H9 (cell line): ENCODE data around the gene OLIG3. TPM values are rescaled to one million over a fixed set of nuclear protein-coding genes. Genes with fewer than 3 reads are reported as not detected.

ENCODE experiments used
- DNase-seq: peaks from one replicate; pipeline ENCODE4 v3.0.0-alpha.2; 2017
- H2AFZ ChIP-seq: one replicate; pipeline ENCODE4 v1.6.1; 2013; ENCODE audit warnings: mild to moderate bottlenecking, low read length, control low read depth, moderate library complexity
- H2AK5ac ChIP-seq: 2 replicates; pipeline ENCODE4 v1.6.1; 2013; ENCODE audit warnings: low read length, control low read depth, mixed read lengths; ENCODE audit not compliant: insufficient read length
- H2BK120ac ChIP-seq: one replicate; pipeline ENCODE4 v1.6.1; 2013; ENCODE audit warnings: low read depth, mild to moderate bottlenecking, low read length, control low read depth, inconsistent platforms; ENCODE audit not compliant: poor library complexity, severe bottlenecking
- H2BK12ac ChIP-seq: 2 replicates; pipeline ENCODE4 v1.6.1; 2013; ENCODE audit warnings: low read length, control low read depth, mixed read lengths, low read depth; ENCODE audit not compliant: insufficient read length
- H2BK15ac ChIP-seq: 2 replicates; pipeline ENCODE4 v1.6.1; 2013; ENCODE audit warnings: low read depth, low read length, control low read depth
- H2BK20ac ChIP-seq: one replicate; pipeline ENCODE4 v1.6.1; 2013; ENCODE audit warnings: low read depth, mild to moderate bottlenecking, low read length, control low read depth, inconsistent platforms; ENCODE audit not compliant: poor library complexity, severe bottlenecking
- H2BK5ac ChIP-seq: 2 replicates; pipeline ENCODE4 v1.6.1; 2013; ENCODE audit warnings: low read length, control low read depth, mixed read lengths; ENCODE audit not compliant: insufficient read length
- H3K14ac ChIP-seq: 2 replicates; pipeline ENCODE4 v1.6.1; 2013; ENCODE audit warnings: low read length, control low read depth; ENCODE audit not compliant: insufficient read depth
- H3K18ac ChIP-seq: 2 replicates; pipeline ENCODE4 v1.6.1; 2013; ENCODE audit warnings: low read depth, mild to moderate bottlenecking, mixed read lengths, low read length, control low read depth; ENCODE audit not compliant: insufficient read length
- H3K23ac ChIP-seq: 2 replicates; pipeline ENCODE4 v1.6.1; 2013; ENCODE audit warnings: low read length, control low read depth, mixed read lengths, low read depth; ENCODE audit not compliant: insufficient read length
- H3K23me2 ChIP-seq: 2 replicates; pipeline ENCODE4 v1.6.1; 2013; ENCODE audit warnings: low read depth, mild to moderate bottlenecking, mixed read lengths, low read length, control low read depth; ENCODE audit not compliant: insufficient read length, poor library complexity, severe bottlenecking
- H3K27ac ChIP-seq: 2 replicates; pipeline ENCODE4 v1.5.1; 2013; ENCODE audit warnings: low read length, control low read depth, mixed read lengths, low read depth; ENCODE audit not compliant: insufficient read length
- H3K27me3 ChIP-seq: 2 replicates; pipeline ENCODE4 v1.6.1; 2013; ENCODE audit warnings: low read length, control low read depth, inconsistent platforms; ENCODE audit not compliant: insufficient read depth
- H3K4ac ChIP-seq: 2 replicates; pipeline ENCODE4 v1.6.1; 2013; ENCODE audit warnings: low read depth, mild to moderate bottlenecking, control low read depth, inconsistent platforms, low read length, moderate library complexity
- H3K4me1 ChIP-seq: 2 replicates; pipeline ENCODE4 v1.6.1; 2013; ENCODE audit warnings: low read length, control low read depth, inconsistent platforms; ENCODE audit not compliant: insufficient read depth
- H3K4me2 ChIP-seq: 2 replicates; pipeline ENCODE4 v1.6.1; 2013; ENCODE audit warnings: low read length, control low read depth, mixed read lengths; ENCODE audit not compliant: insufficient read length, insufficient read depth
- H3K56ac ChIP-seq: 2 replicates; pipeline ENCODE4 v1.6.1; 2013; ENCODE audit warnings: low read depth, mild to moderate bottlenecking, mixed read lengths, low read length, control low read depth; ENCODE audit not compliant: insufficient read length
- H3K79me1 ChIP-seq: 2 replicates; pipeline ENCODE4 v1.6.1; 2013; ENCODE audit warnings: low read depth, mild to moderate bottlenecking, moderate library complexity, low read length, control low read depth, inconsistent platforms; ENCODE audit not compliant: insufficient read depth, poor library complexity, severe bottlenecking
- H3K79me2 ChIP-seq: 2 replicates; pipeline ENCODE4 v1.6.1; 2013; ENCODE audit warnings: low read length, control low read depth, inconsistent platforms; ENCODE audit not compliant: insufficient read depth
- H3K9ac ChIP-seq: 2 replicates; pipeline ENCODE4 v1.6.1; 2013; ENCODE audit warnings: low read length, control low read depth, mixed read lengths; ENCODE audit not compliant: insufficient read length; ENCODE audit errors: extremely low read depth
- H3K9me3 ChIP-seq: one replicate; pipeline ENCODE4 v1.6.1; 2013; ENCODE audit warnings: low read depth, low read length, inconsistent platforms; ENCODE audit not compliant: control insufficient read depth
- H3T11ph ChIP-seq: one replicate; pipeline ENCODE4 v1.6.1; 2013; ENCODE audit warnings: mild to moderate bottlenecking, low read length, control low read depth, inconsistent platforms
- H4K20me1 ChIP-seq: one replicate; pipeline ENCODE4 v1.6.1; 2013; ENCODE audit not compliant: control insufficient read depth, insufficient read length, insufficient read depth
- H4K5ac ChIP-seq: 2 replicates; pipeline ENCODE4 v1.6.1; 2013; ENCODE audit warnings: low read depth, mild to moderate bottlenecking, mixed read lengths, low read length, control low read depth; ENCODE audit not compliant: insufficient read length
- H4K8ac ChIP-seq: replicated peaks from 2 replicates; pipeline ENCODE4 v1.6.1; 2013; ENCODE audit warnings: low read length, control low read depth, mixed read lengths, low read depth; ENCODE audit not compliant: insufficient read length
- H4K91ac ChIP-seq: 2 replicates; pipeline ENCODE4 v1.6.1; 2013; ENCODE audit warnings: low read depth, mild to moderate bottlenecking, moderate library complexity, mixed read lengths, low read length, control low read depth; ENCODE audit not compliant: insufficient read length
- H3K27ac Mint-ChIP-seq, 3 experiments: 2 replicates in 2 of 3; 3 replicates in 1 of 3; pipeline ENCODE4 v1.8.0; 2020 to 2021; ENCODE audit warnings: mixed read lengths in 3 of 3, mild to moderate bottlenecking in 1 of 3, moderate library complexity in 1 of 3
- H3K27me3 Mint-ChIP-seq: 2 replicates; pipeline ENCODE4 v1.8.0; 2021; ENCODE audit warnings: low read depth, mild to moderate bottlenecking, moderate library complexity, mixed read lengths
- H3K36me3 Mint-ChIP-seq, 3 experiments: 2 replicates in 2 of 3; 3 replicates in 1 of 3; pipeline ENCODE4 v1.8.0; 2020 to 2021; ENCODE audit warnings: low read depth in 3 of 3, mixed read lengths in 3 of 3; ENCODE audit not compliant: insufficient read depth in 1 of 3
- H3K4me1 Mint-ChIP-seq, 2 experiments: 2 replicates each; pipeline ENCODE4 v1.8.0; 2020; ENCODE audit warnings: mixed read lengths in 2 of 2
- H3K4me3 Mint-ChIP-seq, 2 experiments: 2 replicates in 1 of 2; 3 replicates in 1 of 2; pipeline ENCODE4 v1.8.0; 2020 to 2021; ENCODE audit warnings: mild to moderate bottlenecking in 2 of 2, mixed read lengths in 2 of 2, moderate library complexity in 1 of 2
- H3K9me3 Mint-ChIP-seq, 2 experiments: 2 replicates in 1 of 2; 3 replicates in 1 of 2; pipeline ENCODE4 v1.8.0; 2020; ENCODE audit warnings: mild to moderate bottlenecking in 2 of 2, mixed read lengths in 2 of 2, moderate library complexity in 1 of 2
- WGBS: extraction: QIAGEN DNeasy Blood & Tissue Kit; methylation state at CpG from one replicate; pipeline ENCODE4 v1.1.7; 2013; ENCODE audit warnings: missing lambda C conversion rate, low lambda C conversion rate, mixed read lengths; ENCODE audit not compliant: insufficient read length; ENCODE audit errors: extremely low coverage; 5-methylcytosine and 5-hydroxymethylcytosine counted together
- total RNA-seq: library from RNA; stranded (reverse); gene quantifications from 2 replicates; pipeline ENCODE4 v1.2.1, GENCODE V29; 2021
- TF ChIP-seq, protein P1 (sequence below): fragments of 200-600 bp; sonication (generic); conservative IDR thresholded peaks from 3 replicates; pipeline ENCODE4 v1.8.0; 2021; ENCODE audit warnings: antibody characterized with exemption, mild to moderate bottlenecking

OLIG3 gene
- total RNA-seq, 1 experiment from 2014 or later = 0.22 TPM

- Histone ChIP-seq H3T11ph (no peak overlapping the region), H2BK20ac (no peak overlapping the region), H4K5ac (no peak overlapping the region), H3K9me3 (no peaks in the 10 kb centered on the region), H3K27me3 (peaks cover 63% of the 10 kb centered on the region), H4K20me1 (peaks cover 1% of the 10 kb centered on the region), H2BK120ac (no peak overlapping the region), H4K91ac (no peak overlapping the region), H3K56ac (no peak overlapping the region), H3K4me2 (peak overlapping the region; percentile 81), H2AFZ (no peak overlapping the region), H3K79me1 (no peaks in the 10 kb centered on the region), H3K79me2 (no peaks in the 10 kb centered on the region), H3K14ac (no peak overlapping the region), H2BK15ac (no peak overlapping the region), H3K23ac (no peak overlapping the region), H3K18ac (no peak overlapping the region), H4K8ac (no peak overlapping the region), H2BK5ac (no peak overlapping the region), H2AK5ac (no peak overlapping the region), H3K23me2 (peaks cover 37% of the 10 kb centered on the region), H3K4ac (no peak overlapping the region), H3K27ac (no peak overlapping the region), H3K9ac (no peak overlapping the region), H2BK12ac (no peak overlapping the region), H3K4me1 (no peaks in the 10 kb centered on the region)
- DNase-seq = peak; percentile 69
- WGBS = no CpG with 5 or more reads among the region's 60 CpGs
- peaks cover 42 to 47% of the 10 kb centered on the region in 2 experiments for H3K4me1 Mint-ChIP-seq
- H3K27ac Mint-ChIP-seq = no peak overlapping the region
- H3K36me3 Mint-ChIP-seq = no peaks in the 10 kb centered on the region; a peak in 1 of 7 replicates
- H3K27me3 Mint-ChIP-seq = peaks cover 97% of the 10 kb centered on the region
- peaks cover 0 to 3% of the 10 kb centered on the region in 2 experiments; a peak in 1 of 5 replicates for H3K9me3 Mint-ChIP-seq
- TF ChIP-seq, protein P1, sequence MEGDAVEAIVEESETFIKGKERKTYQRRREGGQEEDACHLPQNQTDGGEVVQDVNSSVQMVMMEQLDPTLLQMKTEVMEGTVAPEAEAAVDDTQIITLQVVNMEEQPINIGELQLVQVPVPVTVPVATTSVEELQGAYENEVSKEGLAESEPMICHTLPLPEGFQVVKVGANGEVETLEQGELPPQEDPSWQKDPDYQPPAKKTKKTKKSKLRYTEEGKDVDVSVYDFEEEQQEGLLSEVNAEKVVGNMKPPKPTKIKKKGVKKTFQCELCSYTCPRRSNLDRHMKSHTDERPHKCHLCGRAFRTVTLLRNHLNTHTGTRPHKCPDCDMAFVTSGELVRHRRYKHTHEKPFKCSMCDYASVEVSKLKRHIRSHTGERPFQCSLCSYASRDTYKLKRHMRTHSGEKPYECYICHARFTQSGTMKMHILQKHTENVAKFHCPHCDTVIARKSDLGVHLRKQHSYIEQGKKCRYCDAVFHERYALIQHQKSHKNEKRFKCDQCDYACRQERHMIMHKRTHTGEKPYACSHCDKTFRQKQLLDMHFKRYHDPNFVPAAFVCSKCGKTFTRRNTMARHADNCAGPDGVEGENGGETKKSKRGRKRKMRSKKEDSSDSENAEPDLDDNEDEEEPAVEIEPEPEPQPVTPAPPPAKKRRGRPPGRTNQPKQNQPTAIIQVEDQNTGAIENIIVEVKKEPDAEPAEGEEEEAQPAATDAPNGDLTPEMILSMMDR = no peak
- H3K4me3 Mint-ChIP-seq = peak overlapping the region; percentile 52 to 86
Observed at GRCh38 chr6:137497721-137498463, 3.7 kb upstream of the OLIG3 start.
